WTC11 (cell line): Measurements from ENCODE around the gene PDZD2. TPM values are rescaled to one million over a fixed set of nuclear protein-coding genes. Genes with fewer than 3 reads are reported as not detected.
"Not testable (repeated sequence)": the region's sequence is repeated elsewhere in the genome, so short reads cannot be mapped to it uniquely, and the experiment has no call there.

ENCODE experiments used
- ATAC-seq: fragments of 200-7000 bp; cut with Tn5 transposase; 2 replicates; pipeline ENCODE4 v1.10.0; 2021; ENCODE audit warnings: mild to moderate bottlenecking, moderate library complexity
- CTCF ChIA-PET: fragments of 300-600 bp; sonication (Branson Sonifier 250); formaldehyde crosslinking; loops from one replicate; lab custom pipeline; 2021; ENCODE audit warnings: antibody characterized with exemption; lab: Charles Lee
- POLR2A ChIA-PET: fragments of 350-600 bp; sonication (Branson Sonifier 250); formaldehyde crosslinking; loops from one replicate; lab custom pipeline; 2021; ENCODE audit warnings: antibody characterized with exemption; lab: Charles Lee
- DNase-seq: peaks from one replicate; pipeline ENCODE4 v3.0.0; 2021; ENCODE audit warnings: low spot score
- H3K27ac Mint-ChIP-seq: 2 replicates; pipeline ENCODE4 v1.8.0; 2021; ENCODE audit warnings: mixed read lengths
- H3K27me3 Mint-ChIP-seq: 2 replicates; pipeline ENCODE4 v1.8.0; 2021; ENCODE audit warnings: low read depth, mild to moderate bottlenecking, moderate library complexity, mixed read lengths
- H3K36me3 Mint-ChIP-seq: 2 replicates; pipeline ENCODE4 v1.8.0; 2021; ENCODE audit warnings: mixed read lengths
- H3K4me1 Mint-ChIP-seq: 2 replicates; pipeline ENCODE4 v1.8.0; 2022; ENCODE audit warnings: mixed read lengths
- H3K4me3 Mint-ChIP-seq: 2 replicates; pipeline ENCODE4 v1.8.0; 2021; ENCODE audit warnings: mild to moderate bottlenecking, moderate library complexity, mixed read lengths
- H3K9me3 Mint-ChIP-seq: 2 replicates; pipeline ENCODE4 v1.8.0; 2021; ENCODE audit warnings: mixed read lengths
- ESRRA ChIP-seq: sonication (generic); formaldehyde crosslinking; IDR thresholded peaks from 2 replicates; pipeline ENCODE4 v1.8.1; 2022; ENCODE audit warnings: mild to moderate bottlenecking, missing genetic modification reagents, borderline replicate concordance
- GABPB1 ChIP-seq: sonication (generic); formaldehyde crosslinking; IDR thresholded peaks from 2 replicates; pipeline ENCODE4 v1.8.1; 2023; ENCODE audit warnings: mild to moderate bottlenecking, missing genetic modification reagents
- MXD4 ChIP-seq: fragments of 250-450 bp; sonication (Bioruptor Pico); IDR thresholded peaks from 2 replicates; pipeline ENCODE4 v1.8.0; 2021; ENCODE audit warnings: mild to moderate bottlenecking, moderate library complexity, borderline replicate concordance
- ZNF121 ChIP-seq: sonication (generic); formaldehyde crosslinking; IDR thresholded peaks from 2 replicates; pipeline ENCODE4 v1.8.0; 2023; ENCODE audit warnings: missing genetic modification reagents
- ZNF396 ChIP-seq: fragments of 250-450 bp; sonication (Bioruptor Pico); IDR thresholded peaks from 2 replicates; pipeline ENCODE4 v1.8.0; 2021; ENCODE audit warnings: mild to moderate bottlenecking, moderate library complexity, borderline replicate concordance
- ZNF416 ChIP-seq: fragments of 250-450 bp; sonication (Bioruptor Pico); IDR thresholded peaks from 2 replicates; pipeline ENCODE4 v1.9.0; 2021; ENCODE audit warnings: mild to moderate bottlenecking, inconsistent platforms
- total RNA-seq: library from RNA; stranded (reverse); gene quantifications from 3 replicates; pipeline ENCODE4 v1.2.3, GENCODE V29; 2021
- TF ChIP-seq, protein P1 (sequence below): sonication (generic); formaldehyde crosslinking; IDR thresholded peaks from 2 replicates; pipeline ENCODE4 v1.8.0; 2023; ENCODE audit warnings: mild to moderate bottlenecking, missing genetic modification reagents
- TF ChIP-seq, protein P2 (sequence below): sonication (generic); formaldehyde crosslinking; IDR thresholded peaks from 2 replicates; pipeline ENCODE4 v1.8.0; 2022; ENCODE audit warnings: missing genetic modification reagents
- TF ChIP-seq, protein P3 (sequence below): sonication (generic); formaldehyde crosslinking; IDR thresholded peaks from 2 replicates; pipeline ENCODE4 v1.8.1; 2023; ENCODE audit warnings: mild to moderate bottlenecking, missing genetic modification reagents, moderate library complexity

The PDZD2 gene
- total RNA-seq, 1 experiment from 2014 or later: 11.4 TPM

DNA sequence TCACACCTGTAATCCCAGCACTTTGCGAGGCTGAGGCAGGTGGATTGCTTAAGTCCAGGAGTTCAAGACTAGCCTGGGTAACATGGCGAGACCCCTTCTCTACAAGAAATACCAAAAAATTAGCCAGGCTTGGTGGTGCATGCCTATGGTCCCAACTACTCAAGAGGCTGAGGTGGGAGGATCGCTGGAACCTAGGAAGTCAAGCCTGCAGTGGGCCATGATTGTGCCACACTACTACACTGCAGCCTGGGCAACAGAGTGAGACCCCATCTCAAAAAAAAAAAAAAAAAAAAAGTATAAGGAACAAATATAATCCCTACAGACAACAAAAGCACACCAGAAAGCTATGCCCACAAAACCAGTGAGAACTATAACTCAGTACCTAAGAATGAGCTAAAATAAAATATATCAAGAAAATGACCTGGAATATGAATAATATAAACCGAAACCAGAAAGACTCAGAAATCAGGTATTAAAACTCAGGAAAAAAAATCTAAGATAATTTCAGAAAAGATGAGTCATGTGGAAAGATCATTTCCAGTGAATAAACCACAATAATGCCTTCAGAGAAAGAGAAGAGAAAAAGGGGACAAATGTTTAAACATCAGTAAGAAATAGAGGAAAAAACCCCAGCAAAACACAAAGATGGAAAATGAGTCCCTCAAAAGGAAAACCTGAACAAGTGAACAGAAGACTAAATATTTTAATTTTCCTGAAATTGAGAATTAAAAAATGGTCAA is 477.8 kb downstream of the PDZD2 start:
- peak; percentile 77; the same call in 1 of the 2 replicates for TF ChIP-seq ZNF121 (CRISPR knock-in tag)
- no peak for TF ChIP-seq ESRRA (CRISPR knock-in tag)
- no peak for TF ChIP-seq ZNF416 (CRISPR knock-in tag)
- TF ChIP-seq, protein P1, sequence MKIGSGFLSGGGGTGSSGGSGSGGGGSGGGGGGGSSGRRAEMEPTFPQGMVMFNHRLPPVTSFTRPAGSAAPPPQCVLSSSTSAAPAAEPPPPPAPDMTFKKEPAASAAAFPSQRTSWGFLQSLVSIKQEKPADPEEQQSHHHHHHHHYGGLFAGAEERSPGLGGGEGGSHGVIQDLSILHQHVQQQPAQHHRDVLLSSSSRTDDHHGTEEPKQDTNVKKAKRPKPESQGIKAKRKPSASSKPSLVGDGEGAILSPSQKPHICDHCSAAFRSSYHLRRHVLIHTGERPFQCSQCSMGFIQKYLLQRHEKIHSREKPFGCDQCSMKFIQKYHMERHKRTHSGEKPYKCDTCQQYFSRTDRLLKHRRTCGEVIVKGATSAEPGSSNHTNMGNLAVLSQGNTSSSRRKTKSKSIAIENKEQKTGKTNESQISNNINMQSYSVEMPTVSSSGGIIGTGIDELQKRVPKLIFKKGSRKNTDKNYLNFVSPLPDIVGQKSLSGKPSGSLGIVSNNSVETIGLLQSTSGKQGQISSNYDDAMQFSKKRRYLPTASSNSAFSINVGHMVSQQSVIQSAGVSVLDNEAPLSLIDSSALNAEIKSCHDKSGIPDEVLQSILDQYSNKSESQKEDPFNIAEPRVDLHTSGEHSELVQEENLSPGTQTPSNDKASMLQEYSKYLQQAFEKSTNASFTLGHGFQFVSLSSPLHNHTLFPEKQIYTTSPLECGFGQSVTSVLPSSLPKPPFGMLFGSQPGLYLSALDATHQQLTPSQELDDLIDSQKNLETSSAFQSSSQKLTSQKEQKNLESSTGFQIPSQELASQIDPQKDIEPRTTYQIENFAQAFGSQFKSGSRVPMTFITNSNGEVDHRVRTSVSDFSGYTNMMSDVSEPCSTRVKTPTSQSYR (CRISPR knock-in tag): no peak
- no peak for TF ChIP-seq MXD4
- TF ChIP-seq ZNF396 (CRISPR knock-in tag): no peak
- no peaks in the 10 kb centered on the region for H3K27me3 Mint-ChIP-seq
- peak overlapping the region; percentile 12; the same call in 1 of the 2 replicates for H3K27ac Mint-ChIP-seq
- no peak for ATAC-seq
- peaks cover 5% of the 10 kb centered on the region; the same call in 1 of the 2 replicates for H3K4me1 Mint-ChIP-seq
- ChIA-PET POLR2A (no interaction called here), CTCF (no interaction called here)
- H3K9me3 Mint-ChIP-seq: no peaks in the 10 kb centered on the region
- H3K36me3 Mint-ChIP-seq: peaks cover 30% of the 10 kb centered on the region
- DNase-seq: no peak
- no peak overlapping the region for H3K4me3 Mint-ChIP-seq

DNA sequence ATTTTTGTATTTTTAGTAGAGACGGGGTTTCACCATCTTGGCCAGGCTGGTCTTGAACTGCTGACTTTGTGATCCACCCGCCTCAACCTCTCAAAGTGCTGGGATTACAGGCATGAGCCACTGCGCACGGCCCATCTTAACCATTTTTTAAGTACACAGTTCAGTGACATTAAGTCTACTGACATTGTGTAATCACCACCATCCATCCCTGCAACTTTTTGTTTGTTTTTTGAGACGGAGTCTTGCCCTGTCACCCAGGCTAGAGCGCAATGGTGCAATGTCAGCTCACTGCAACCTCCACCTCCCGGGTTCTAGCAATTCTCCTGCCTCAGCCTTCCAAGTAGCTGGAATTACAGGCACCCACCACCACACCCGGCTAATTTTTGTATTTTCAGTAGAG is 480.0 kb downstream of the PDZD2 start:
- peaks cover 13% of the 10 kb centered on the region for H3K4me1 Mint-ChIP-seq
- DNase-seq, H3K27ac Mint-ChIP-seq, ATAC-seq, H3K9me3 Mint-ChIP-seq, H3K4me3 Mint-ChIP-seq, POLR2A ChIA-PET, H3K27me3 Mint-ChIP-seq: not testable (repeated sequence)
- CTCF ChIA-PET: interaction anchor here (0.8 kb wide), 1 partner anchor 42 kb away, joined by 3 read pairs; no protein-coding TSS in a partner anchor
- 0 out of 2 replicates have a peak, but pooled peaks have one; percentile 15 for TF ChIP-seq GABPB1 (CRISPR knock-in tag)
- H3K36me3 Mint-ChIP-seq: peaks cover 29% of the 10 kb centered on the region

DNA sequence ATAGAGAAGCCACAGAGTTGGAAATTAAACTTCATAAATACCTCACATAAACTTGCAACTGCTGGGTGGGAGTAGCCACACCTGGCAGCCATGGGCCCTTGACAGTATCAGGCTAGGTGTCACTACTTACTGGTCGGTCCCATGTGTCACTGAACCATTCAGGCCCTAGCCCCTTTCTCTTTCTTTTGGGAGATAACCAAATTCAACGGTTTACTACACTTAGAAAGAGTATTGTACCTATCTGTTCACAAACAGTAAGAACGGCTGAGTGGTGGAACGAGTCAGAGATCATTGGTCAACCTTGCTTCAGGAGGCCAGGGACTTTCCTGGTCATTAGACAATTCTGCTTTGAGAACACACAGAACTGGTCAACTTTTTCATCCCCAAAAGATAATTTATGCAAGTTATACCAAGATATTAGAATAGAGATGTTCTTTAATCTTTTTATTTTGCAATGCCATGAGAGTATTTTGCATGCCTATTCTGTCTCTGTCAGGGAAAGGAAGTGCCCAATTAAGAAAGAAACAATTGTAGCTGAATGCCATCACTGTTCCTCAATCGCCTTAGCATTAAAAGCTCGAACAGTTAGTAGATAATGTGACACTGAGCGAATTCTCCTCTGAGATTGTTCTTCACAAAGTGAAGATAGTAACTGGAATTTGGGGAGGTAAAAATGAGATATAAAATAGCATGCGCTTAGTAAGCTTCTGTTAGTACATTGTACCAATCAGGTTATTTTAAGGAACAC is 484.3 kb downstream of the PDZD2 start:
- TF ChIP-seq, protein P2, sequence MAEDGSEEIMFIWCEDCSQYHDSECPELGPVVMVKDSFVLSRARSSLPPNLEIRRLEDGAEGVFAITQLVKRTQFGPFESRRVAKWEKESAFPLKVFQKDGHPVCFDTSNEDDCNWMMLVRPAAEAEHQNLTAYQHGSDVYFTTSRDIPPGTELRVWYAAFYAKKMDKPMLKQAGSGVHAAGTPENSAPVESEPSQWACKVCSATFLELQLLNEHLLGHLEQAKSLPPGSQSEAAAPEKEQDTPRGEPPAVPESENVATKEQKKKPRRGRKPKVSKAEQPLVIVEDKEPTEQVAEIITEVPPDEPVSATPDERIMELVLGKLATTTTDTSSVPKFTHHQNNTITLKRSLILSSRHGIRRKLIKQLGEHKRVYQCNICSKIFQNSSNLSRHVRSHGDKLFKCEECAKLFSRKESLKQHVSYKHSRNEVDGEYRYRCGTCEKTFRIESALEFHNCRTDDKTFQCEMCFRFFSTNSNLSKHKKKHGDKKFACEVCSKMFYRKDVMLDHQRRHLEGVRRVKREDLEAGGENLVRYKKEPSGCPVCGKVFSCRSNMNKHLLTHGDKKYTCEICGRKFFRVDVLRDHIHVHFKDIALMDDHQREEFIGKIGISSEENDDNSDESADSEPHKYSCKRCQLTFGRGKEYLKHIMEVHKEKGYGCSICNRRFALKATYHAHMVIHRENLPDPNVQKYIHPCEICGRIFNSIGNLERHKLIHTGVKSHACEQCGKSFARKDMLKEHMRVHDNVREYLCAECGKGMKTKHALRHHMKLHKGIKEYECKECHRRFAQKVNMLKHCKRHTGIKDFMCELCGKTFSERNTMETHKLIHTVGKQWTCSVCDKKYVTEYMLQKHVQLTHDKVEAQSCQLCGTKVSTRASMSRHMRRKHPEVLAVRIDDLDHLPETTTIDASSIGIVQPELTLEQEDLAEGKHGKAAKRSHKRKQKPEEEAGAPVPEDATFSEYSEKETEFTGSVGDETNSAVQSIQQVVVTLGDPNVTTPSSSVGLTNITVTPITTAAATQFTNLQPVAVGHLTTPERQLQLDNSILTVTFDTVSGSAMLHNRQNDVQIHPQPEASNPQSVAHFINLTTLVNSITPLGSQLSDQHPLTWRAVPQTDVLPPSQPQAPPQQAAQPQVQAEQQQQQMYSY (CRISPR knock-in tag): no peak
- TF ChIP-seq, protein P3, sequence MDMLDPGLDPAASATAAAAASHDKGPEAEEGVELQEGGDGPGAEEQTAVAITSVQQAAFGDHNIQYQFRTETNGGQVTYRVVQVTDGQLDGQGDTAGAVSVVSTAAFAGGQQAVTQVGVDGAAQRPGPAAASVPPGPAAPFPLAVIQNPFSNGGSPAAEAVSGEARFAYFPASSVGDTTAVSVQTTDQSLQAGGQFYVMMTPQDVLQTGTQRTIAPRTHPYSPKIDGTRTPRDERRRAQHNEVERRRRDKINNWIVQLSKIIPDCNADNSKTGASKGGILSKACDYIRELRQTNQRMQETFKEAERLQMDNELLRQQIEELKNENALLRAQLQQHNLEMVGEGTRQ (CRISPR knock-in tag): no peak
- ChIA-PET CTCF (no interaction called here), POLR2A (interaction anchor here (0.6 to 0.8 kb wide), 2 partner anchors 101 to 221 kb away, joined by 3 to 5 read pairs; no protein-coding TSS in a partner anchor)
- Mint-ChIP-seq H3K9me3 (no peaks in the 10 kb centered on the region), H3K36me3 (peaks cover 29% of the 10 kb centered on the region), H3K27ac (no peak overlapping the region; the same call in 1 of the 2 replicates), H3K27me3 (no peaks in the 10 kb centered on the region), H3K4me1 (peaks cover 24% of the 10 kb centered on the region), H3K4me3 (no peak overlapping the region)
- DNase-seq: no peak
- ATAC-seq: no peak
